ENCODE measurements around the gene ARL2.

GRCh38 chr11:65008873-65009272, 5.1 kb upstream of the ARL2 start:
- TF ChIP-seq EZH2 (IDR thresholded peaks at IDR 0.05; ENCODE audit: insufficient read depth, poor library complexity, severe bottlenecking), result no peak
- no peak for TF ChIP-seq EZH2phosphoT487 (IDR thresholded peaks at IDR 0.05; ENCODE audit: insufficient read depth, low read depth)
